ENCODE measurements around the gene COL4A1. TPM values are rescaled to one million over a fixed set of nuclear protein-coding genes. Genes with fewer than 3 reads are reported as not detected.

COL4A1 gene
- polyA plus RNA-seq, 1 donor (not counting 4 experiments of a cell fraction or from before 2014, with no cell fraction given) = 22.3 TPM

DNA sequence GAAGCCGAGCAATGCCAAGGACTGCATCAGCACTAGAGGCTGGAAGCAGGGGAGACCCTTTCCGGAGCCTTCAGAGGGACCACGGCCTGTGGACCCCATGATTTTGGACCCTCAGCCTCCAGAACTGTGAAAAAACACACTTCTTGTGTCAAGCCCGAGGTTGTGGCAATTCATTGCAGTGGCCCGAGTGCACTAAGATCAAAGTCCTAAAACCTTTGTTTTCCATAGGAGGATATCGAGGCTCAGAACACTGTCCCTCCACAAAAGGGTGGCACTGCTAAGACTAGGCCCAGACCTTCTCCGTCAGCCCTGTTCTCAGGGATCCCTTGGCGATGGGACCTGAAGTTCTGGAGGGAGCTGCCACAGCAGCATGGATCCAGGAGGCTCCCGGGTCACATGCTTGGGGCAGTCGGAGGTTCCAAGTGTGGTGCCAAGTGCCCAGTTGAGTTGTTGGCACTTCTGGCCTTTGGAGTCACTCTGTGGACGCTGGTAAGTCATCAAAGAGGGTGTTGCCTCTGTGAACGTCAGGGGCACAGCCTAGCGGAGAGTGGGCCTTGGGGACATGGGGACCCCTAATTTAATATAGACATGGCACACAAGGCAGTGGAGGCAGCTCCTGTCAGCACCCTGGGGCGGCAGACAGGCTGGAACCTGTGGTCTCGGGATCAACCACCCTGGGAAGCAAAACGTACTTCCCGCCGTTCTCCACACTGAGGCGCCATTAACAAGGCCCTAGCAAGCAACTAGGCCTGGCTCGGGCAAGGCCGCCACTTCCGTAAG lies 199.2 kb downstream of the COL4A1 start:
- peaks cover 21% of the 10 kb centered on the region for H3K4me1 ChIP-seq (ENCODE audit: control insufficient read depth, extremely low read depth, insufficient read depth, low read length)
- no peak for FAIRE-seq
- no peaks in the 10 kb centered on the region for H4K20me1 ChIP-seq (ENCODE audit: control insufficient read depth, extremely low read depth, insufficient read depth, low read length)
- no peaks in the 10 kb centered on the region for H3K36me3 ChIP-seq (ENCODE audit: control insufficient read depth in 2 of 2, extremely low read depth in 1 of 2, insufficient read depth in 2 of 2, low read length in 2 of 2)
- dilution Hi-C loops (cut with MboI; ENCODE audit: extremely low pct_ligation_motif_present, low sequenced_read_pairs) = loop anchor here (10.0 kb wide), 1 partner anchor 313 kb away; no protein-coding TSS in a partner anchor
- H3K4me2 ChIP-seq (ENCODE audit: control insufficient read depth, extremely low read depth, insufficient read depth, low read depth, low read length) = no peak overlapping the region
- DNase-seq (ENCODE audit: low read depth, low spot score) = no peak
- no peak overlapping the region for H3K9ac ChIP-seq (ENCODE audit: control insufficient read depth, extremely low read depth, insufficient read depth, low read length)
- no peak overlapping the region for H3K4me3 ChIP-seq (ENCODE audit: control insufficient read depth in 2 of 3, extremely low read depth in 1 of 3, insufficient read depth in 2 of 3, low read depth in 1 of 3, low read length in 3 of 3)
- no peaks in the 10 kb centered on the region for H3K9me1 ChIP-seq (ENCODE audit: control insufficient read depth, extremely low read depth, insufficient read depth, low read length)
- H3K9me3 ChIP-seq (ENCODE audit: control insufficient read depth, low read depth, low read length) = no peaks in the 10 kb centered on the region
- no peak overlapping the region for H2AFZ ChIP-seq (ENCODE audit: control insufficient read depth, low read length)
- H3K27me3 ChIP-seq (ENCODE audit: control insufficient read depth, extremely low read depth, insufficient read depth, low read length) = no peaks in the 10 kb centered on the region
- peak; percentile 21 to 46 (median 27) for TF ChIP-seq CTCF (optimal IDR thresholded peaks at IDR 0.05 in 1 of 3, IDR thresholded peaks at IDR 0.05 in 1 of 3, conservative IDR thresholded peaks at IDR 0.05 in 1 of 3; ENCODE audit: extremely low read depth in 1 of 3, insufficient read depth in 2 of 3, low read length in 3 of 3)
- no peak for TF ChIP-seq EZH2 (IDR thresholded peaks at IDR 0.05; ENCODE audit: low read length)
- H3K79me2 ChIP-seq (ENCODE audit: control insufficient read depth, insufficient read depth, low read length) = no peaks in the 10 kb centered on the region
- H3K27ac ChIP-seq (ENCODE audit: control insufficient read depth, insufficient read depth, low read length) = no peak overlapping the region

DNA sequence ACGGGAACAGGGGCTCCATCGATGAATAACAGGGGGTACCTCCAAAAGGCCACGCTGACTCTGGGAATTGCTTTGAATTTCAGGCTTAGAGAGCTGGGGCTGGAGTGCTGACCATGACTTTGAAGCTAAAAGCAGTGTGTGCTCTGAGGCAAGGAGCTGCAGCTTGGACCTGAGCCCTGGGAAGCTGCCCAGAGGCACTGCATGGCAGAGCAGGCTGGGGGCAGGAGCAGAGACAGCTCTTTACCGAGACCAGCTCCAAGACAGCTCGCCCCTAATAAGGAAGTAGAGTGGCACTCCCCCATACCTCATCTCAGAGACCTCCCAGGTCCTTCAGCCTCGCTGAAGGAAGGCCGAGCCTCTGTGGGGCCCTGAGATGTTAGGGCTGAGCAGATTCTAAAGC lies 200.2 kb downstream of the COL4A1 start:
- no peak for DNase-seq (ENCODE audit: low read depth, low spot score)
- H3K27ac ChIP-seq (ENCODE audit: control insufficient read depth, insufficient read depth, low read length) = no peak overlapping the region
- FAIRE-seq = no peak

More for the DNA sequence above, 200.2 kb downstream of the COL4A1 start:
- no peak overlapping the region for H3K4me2 ChIP-seq (ENCODE audit: control insufficient read depth, extremely low read depth, insufficient read depth, low read depth, low read length)
- no peaks in the 10 kb centered on the region for H4K20me1 ChIP-seq (ENCODE audit: control insufficient read depth, extremely low read depth, insufficient read depth, low read length)
- H3K36me3 ChIP-seq (ENCODE audit: control insufficient read depth in 2 of 2, extremely low read depth in 1 of 2, insufficient read depth in 2 of 2, low read length in 2 of 2) = no peaks in the 10 kb centered on the region
- TF ChIP-seq EZH2 (IDR thresholded peaks at IDR 0.05; ENCODE audit: low read length) = no peak
- TF ChIP-seq CTCF (optimal IDR thresholded peaks at IDR 0.05 in 1 of 3, IDR thresholded peaks at IDR 0.05 in 1 of 3, conservative IDR thresholded peaks at IDR 0.05 in 1 of 3; ENCODE audit: extremely low read depth in 1 of 3, insufficient read depth in 2 of 3, low read length in 3 of 3) = no peak
- no peak overlapping the region for H3K9ac ChIP-seq (ENCODE audit: control insufficient read depth, extremely low read depth, insufficient read depth, low read length)
- no peaks in the 10 kb centered on the region for H3K79me2 ChIP-seq (ENCODE audit: control insufficient read depth, insufficient read depth, low read length)
- no peaks in the 10 kb centered on the region for H3K9me3 ChIP-seq (ENCODE audit: control insufficient read depth, low read depth, low read length)
- no peak overlapping the region for H2AFZ ChIP-seq (ENCODE audit: control insufficient read depth, low read length)
- no peaks in the 10 kb centered on the region for H3K27me3 ChIP-seq (ENCODE audit: control insufficient read depth, extremely low read depth, insufficient read depth, low read length)
- no peaks in the 10 kb centered on the region for H3K9me1 ChIP-seq (ENCODE audit: control insufficient read depth, extremely low read depth, insufficient read depth, low read length)
- no peak overlapping the region for H3K4me3 ChIP-seq (ENCODE audit: control insufficient read depth in 2 of 3, extremely low read depth in 1 of 3, insufficient read depth in 2 of 3, low read depth in 1 of 3, low read length in 3 of 3)
- peaks cover 17% of the 10 kb centered on the region for H3K4me1 ChIP-seq (ENCODE audit: control insufficient read depth, extremely low read depth, insufficient read depth, low read length)
- dilution Hi-C loops (cut with MboI; ENCODE audit: extremely low pct_ligation_motif_present, low sequenced_read_pairs) = loop anchor here (10.0 kb wide), 1 partner anchor 312 kb away; no protein-coding TSS in a partner anchor

All from keratinocyte (primary cell).